NCI-H82 treated with DMSO at 0.1 percent for 48 hours (cell line): ENCODE results near the gene TGFB2.
A peak's percentile ranks its signal among the peaks of the same experiment; 100 is the strongest.
"Not testable (repeated sequence)": the region's sequence is repeated elsewhere in the genome, so short reads cannot be mapped to it uniquely, and the experiment has no call there.

Experiments used
- DNase-seq: peaks from one replicate; lab custom pipeline; 2025; ENCODE audit not compliant: unreplicated experiment; lab: John Stamatoyannopoulos, UW

TGFB2 gene

DNA sequence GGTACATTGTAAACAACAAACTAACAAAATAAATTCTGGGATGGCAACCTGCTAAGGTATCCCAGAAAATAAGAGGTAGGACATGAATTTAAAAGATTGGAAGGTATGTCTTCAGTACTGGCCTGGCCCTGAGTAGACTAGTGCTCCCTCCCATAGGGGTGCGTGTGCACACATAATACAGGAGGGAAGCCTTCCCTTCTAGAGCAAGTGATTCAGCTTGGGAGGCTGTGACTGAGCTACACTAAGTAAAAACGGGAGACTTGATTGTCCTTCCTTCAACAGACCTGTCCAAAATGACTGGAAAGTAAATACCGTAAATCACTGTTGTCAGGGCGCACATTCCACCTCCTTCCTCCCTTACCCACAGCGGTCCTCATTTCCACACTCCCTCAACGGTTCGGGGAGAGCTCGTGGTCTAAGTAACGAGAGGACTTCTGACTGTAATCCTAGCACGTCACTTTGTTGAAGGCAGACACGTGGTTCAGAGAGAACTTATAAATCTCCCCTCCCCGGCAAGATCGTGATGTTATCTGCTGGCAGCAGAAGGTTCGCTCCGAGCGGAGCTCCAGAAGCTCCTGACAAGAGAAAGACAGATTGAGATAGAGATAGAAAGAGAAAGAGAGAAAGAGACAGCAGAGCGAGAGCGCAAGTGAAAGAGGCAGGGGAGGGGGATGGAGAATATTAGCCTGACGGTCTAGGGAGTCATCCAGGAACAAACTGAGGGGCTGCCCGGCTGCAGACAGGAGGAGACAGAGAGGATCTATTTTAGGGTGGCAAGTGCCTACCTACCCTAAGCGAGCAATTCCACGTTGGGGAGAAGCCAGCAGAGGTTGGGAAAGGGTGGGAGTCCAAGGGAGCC, at the start of gene TGFB2:
Gene TGFB2, plus strand, starts transcription at position 523 of the 859 bp plus-strand sequence. CDS start 1,366 bp downstream, outside the sequence.
- peak; percentile 56 for DNase-seq

DNA sequence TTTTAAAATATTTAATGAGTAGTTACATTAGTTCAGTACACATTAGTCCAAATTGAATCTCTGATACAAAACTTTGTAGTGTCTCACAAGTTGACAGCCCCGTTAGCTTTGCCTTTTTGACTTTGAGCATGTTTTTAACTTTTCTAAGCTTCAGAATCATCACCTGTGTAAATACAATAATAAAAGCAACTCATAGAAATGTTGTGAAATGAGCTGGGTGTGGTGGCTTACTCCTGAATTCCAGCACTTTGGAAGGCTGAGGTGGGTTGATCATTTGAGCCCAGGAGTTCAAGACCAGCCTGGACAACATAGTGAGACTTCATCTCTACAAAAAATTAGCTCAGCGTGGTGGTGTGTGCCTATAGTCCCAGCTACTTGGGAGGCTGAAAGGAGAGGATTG, 49.0 kb upstream of the TGFB2 start:
- DNase-seq: no peak

DNA sequence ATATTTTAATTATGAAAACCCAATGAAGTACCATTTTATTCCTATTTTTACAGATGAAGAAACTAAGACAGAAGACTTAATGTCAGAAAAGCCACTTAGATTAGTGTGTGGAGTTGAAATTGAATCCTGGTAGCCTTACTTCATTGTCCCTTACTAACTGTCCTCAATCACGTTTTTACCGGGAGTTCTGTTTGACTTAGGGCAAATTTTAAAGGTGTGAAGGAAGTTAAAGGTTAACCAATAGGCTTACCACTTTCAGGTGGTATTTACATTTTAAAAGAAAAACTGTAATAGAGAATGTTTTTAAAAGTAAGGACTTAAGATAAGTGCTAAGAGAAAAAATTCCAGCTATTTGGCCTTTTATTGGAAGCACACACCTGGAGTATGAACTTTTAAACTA, 47.7 kb upstream of the TGFB2 start:
- DNase-seq: no peak

DNA sequence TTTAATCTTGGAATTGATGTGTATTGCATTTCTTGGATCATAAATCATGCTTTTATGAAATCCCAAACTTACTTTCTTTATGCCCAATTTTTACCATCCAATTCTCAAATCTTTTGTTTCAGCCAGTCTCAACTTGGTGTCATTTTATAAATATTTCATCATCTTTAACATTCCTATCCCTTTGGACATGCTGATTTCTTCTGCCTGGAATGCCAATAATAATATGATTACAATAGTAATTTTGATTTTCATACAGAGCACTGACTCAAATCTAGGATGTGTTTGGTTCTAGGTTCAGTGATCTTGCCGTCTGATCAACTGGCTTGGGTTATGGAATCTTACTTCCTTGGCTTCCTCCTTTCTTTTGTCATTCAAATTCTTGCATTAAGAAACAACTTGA, 47.3 kb upstream of the TGFB2 start:
- no peak for DNase-seq

DNA sequence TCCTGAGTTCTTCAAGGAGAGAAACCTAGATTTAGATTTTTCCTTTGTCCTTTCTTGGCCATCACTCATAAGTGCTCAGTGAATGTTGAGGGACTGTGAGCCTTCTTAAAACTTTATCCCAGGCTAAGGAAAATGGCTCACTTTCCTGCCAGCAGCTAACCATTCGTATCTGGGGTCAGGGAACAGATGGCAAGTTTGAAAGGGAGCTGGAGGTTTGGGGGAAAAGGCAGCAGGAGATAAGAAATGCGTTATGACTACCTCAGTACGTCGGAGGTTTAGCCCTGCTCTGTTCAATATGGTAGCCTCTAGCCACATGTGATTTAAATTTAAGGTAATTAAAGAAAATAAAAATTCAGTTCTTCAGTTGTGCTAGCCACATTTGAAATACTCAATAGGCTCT, 46.7 kb upstream of the TGFB2 start:
- no peak for DNase-seq

DNA sequence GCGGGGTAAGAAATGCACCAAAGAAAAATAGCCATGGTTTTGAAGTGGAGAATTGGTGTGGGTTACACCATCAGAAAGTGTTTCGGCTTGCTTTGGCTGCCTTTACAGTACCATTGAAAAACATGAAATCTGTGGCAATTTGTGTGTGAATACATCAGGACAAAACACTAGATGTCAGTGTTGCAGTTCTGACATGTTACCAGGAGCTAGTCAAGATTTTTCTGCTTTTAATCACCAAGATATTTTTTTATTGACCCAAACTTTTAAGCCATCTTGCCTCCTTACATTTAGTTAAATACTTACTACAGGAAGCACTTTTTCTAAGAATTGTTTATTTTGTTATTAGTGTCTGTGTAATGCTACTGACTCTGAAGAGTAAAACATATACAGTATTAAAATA, 45.7 kb upstream of the TGFB2 start:
- DNase-seq: no peak

DNA sequence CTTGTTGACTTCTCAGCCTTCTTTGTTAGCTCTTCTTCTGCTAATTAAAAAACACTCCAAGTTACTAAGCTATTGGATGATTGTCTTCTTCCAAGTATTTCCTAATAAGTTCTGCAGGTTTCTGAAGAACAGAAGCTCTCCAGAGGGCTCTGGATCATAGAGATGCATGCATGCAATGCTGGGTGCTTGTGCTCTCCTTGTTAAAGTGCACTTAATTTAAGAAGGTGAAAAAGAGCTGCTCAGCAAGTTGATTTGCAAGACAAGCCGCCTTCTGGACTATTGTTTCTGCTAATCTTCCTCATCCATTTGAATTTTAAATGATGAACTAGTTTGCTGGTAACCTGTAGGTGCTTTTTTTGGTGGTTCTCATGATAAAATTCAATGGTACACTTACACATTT, 43.9 kb upstream of the TGFB2 start:
- no peak for DNase-seq

DNA sequence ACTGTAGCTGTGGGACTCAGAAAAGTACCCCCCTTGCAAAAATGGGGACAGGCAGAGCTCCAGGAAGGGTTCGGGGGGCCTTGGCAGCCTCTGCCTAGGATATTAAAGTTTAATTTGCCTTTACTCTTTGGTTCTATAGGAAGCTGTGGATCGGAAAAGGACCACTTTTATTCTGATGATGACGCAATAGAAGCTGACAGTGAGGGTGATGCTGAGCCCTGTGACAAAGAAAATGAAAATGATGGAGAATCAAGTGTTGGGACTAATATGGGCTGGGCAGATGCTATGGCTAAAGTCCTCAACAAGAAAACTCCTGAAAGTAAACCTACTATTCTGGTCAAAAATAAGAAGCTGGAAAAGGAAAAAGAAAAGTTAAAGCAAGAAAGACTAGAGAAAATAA, 43.0 kb upstream of the TGFB2 start:
- no peak for DNase-seq

DNA sequence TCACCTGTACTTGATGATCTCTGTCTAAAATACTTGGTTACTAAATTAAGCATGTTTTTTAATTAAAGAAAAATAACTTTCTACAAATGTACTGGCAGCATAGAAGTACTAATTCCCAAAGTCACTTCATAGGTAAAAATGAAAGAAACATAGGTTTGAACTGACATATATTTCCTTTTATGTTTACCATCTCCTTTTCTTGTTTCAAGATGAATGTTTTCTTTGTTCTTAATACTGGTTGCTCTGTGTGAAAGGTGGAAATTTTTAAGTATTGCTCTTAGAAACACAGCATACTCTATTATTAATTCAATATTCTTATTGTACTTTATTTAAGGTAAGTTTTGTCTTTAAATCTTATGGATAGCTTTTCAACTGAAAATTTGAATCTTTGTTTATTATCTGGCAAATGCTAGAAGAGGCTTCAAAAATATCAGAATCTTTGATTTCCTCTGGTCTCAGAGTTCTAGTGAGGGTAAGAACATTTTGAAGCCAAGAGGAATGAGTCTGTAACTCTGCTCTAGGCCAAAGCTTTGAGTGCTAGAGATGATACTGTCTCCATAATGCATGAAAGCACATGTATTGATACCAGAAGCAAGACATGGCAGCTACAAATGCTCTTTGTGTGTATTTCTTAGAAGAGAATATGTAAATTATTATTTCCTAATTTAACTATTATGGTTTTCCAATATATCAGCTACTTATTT, 41.8 kb upstream of the TGFB2 start:
- DNase-seq: no peak

DNA sequence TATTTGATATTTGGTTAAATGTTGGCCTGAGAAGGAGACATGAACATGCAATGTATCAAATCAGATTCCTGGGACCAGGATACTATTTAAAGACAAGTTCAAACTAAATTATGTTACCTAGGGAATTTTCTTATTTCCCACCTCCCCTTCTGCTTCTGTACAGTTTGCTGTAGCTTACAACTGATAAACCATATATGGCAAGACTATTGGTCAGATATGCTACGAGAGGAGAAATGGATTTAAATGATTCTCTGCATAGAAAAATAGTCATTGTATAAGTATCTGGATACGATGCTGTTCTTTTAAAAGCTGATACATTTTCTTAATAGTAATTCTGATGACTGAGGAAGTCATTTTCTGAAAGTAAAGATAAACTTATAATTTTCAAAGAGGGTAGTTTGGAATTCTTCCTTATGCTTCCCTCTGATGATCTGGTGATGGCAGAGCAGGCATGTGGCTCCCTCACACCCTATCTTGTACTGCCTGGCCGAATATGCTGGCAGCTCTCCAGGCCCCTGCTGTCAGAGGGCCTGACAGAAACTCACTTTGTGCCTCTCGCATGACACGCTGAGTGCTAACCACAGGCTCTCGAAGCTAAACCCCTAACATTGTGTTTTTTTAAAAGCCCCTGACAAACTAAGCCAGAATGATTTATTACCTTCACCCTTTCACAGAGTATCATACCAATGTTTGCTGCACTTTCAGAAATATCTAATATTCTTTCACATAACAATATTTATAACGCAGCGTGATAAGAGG, 40.7 kb upstream of the TGFB2 start:
- DNase-seq: no peak

DNA sequence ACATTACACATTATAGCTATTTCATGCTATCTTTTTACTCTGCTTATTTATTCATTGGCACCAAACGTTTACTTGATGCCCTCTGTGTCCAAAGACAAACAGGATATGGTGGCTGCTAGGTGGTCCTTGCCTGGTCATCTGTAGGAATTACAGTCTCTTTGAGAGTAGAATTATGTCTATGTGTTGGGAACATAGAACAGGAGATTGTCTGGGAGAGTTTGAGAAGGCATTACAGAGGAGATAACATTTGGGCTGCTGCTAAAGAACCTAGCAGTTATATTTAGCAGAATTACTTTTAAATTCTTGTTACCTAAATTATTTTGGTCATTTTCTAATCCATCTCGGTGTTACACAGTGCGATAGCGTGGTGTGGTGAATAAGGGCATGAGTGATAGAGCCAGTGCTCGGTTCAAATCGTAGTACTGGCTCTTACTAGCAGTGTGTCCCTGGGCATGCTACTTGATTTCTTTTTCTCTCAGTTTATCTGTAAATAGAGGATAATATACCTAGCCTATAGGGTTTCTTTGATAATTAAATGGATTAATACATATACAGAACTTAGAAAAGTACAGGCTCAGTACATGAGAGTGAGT, 39.6 kb upstream of the TGFB2 start:
- DNase-seq: no peak

DNA sequence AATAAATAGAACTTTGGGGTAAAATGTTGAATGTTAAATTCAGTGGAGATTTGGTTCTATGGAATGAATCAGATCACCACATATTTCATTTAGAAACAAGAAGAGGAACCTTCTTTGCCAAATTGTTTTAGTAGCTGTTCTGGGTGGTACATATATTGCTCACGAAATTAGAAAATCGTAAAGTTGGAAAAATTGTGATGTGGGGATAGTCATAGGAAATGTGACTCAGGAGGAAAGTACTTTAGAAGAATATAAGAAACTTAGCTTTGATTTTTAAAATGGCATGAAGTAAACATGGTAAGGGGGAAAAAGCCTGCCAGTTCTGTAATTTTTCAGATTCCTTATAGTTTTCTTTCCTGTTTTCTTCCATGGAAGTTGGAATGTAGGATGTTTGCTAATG, 32.6 kb upstream of the TGFB2 start:
- no peak for DNase-seq

DNA sequence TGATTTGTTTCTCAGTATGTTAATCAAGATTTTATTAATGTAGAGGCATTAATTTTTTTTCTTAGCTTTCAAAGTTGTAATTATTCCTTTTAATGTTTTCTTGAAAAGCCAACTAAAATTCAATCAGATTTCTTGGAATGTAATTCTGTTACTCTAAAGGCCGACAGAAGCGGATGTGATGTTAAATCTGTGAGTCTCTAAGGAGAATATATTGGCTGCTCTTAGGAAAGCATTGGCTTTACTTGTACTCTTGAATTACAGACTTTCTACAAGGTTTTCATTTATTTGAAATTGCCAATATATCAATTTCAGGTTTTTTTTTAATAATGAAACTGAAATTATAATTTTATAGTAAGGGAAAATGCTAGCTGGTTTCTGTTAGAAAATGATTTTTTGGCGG, 30.8 kb upstream of the TGFB2 start:
- no peak for DNase-seq

DNA sequence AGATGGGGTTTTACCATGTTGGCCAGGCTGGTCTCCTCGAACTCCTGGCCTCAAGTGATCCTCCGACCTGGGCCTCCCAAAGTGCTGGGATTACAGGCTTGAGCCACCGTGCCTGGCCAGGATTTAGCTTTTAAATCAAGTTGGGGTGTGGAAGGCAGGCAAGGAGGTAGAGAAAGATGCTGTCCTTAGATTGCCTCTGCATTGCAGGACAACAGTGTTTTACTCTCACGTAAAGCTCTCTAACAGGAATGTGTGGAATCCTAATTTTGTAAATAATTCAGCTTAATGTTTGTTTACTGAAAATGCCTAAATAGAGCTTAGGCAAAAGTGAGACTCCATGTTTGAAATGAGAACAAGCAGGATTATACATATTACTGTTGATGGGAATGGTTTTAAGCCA, 29.5 kb upstream of the TGFB2 start:
- DNase-seq: no peak

DNA sequence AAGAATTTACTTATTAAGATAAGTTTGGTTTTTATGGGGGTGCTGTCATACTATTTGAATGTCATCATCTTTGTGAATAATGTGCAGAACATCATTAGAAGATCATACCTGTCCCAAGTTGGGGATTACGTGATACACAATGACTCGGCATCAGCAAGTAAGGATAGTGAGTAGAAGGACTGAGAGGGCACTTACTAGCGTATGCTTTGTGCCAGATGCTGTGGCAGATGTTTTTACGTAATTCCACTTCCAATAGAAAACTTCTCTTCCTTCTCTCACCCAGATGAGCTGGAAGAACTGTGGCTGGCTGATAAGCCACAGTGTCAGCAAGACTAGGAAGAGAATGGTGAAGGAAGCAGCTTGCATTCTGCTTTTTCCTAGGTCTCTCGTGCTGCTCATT, 28.1 kb upstream of the TGFB2 start:
- no peak for DNase-seq

DNA sequence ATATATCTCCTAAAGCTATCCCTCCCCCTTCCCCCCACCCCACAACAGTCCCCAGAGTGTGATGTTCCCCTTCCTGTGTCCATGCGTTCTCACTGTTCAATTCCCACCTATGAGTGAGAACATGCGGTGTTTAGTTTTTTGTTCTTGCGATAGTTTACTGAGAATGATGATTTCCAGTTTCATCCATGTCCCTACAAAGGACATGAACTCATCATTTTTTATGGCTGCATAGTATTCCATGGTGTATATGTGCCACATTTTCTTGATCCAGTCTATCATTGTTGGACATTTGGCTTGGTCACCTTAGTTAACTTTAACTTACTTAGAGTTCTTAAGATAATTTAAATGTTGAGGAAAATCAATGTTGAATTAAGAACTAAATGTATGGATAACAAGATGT, 25.0 kb upstream of the TGFB2 start:
- not testable (repeated sequence) for DNase-seq

DNA sequence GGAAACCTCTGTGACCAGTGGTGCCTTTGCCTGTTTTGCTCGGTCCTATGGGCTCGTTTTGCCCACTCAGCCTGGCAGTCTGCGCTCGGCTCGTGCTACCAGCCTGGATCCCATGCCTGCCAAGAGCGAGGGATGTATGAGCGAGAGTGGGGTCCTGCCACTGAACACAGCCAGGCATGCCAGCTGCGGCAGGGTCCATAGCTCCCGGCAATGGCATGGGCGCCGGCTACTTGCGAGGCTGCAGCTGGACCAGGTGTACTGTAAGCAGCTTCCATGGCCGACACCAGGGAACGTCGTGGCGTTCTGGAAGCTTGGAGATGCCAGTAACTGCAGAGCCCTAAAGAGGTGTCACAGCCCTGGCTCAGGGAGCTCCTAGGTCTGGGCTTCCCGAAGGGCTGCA, 22.4 kb upstream of the TGFB2 start:
- DNase-seq: no peak

DNA sequence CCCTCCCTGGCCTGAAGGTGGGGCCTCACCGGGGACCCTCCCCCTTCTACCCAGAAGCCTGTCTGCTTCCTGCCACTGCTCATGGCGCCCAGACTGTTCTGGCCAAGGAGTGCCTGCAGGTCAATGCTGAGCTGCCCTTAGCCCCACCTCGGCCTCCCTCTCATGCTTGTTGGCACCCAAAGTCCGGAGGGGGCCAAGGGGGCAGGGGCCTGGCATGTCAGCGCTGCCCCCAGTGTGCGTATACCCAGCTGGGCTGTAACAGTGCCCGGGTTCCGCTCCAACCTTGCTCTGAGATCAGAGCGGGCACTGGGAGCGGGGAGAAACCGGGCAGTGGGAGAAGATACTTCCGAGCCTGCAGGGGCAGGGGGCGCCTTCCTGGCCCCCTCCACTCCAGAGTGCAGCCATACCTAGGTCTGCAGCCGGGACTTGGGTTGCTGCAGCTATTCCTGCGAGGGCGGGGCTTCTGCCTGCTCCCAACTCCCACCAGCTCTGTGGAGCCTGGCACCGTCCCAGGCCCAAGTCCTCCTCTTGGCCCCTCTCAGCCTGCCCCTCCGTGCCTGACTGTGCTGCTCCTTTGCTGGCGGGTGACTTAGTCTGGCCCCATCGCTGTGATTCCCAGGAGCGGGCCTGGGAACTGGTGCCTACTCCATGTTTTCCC, 21.4 kb upstream of the TGFB2 start:
- DNase-seq: no peak

DNA sequence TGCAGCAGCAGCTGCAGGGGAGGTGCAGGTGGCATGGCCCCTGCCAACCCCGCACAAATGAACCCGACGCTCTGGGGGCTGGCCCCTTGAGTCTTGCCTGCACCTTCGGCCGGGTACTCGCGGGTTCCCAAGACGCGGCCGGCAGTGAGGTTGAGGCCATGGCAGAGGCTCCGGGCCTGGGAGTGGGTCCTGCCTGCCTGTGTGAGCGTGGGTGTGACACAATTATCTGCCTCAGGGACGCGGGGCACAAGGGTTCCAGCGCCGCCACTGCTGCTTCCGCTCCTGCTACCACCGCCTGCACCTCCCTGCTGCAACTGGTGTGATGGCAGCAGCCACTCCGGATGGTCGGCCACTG, 20.9 kb upstream of the TGFB2 start:
- DNase-seq: no peak

DNA sequence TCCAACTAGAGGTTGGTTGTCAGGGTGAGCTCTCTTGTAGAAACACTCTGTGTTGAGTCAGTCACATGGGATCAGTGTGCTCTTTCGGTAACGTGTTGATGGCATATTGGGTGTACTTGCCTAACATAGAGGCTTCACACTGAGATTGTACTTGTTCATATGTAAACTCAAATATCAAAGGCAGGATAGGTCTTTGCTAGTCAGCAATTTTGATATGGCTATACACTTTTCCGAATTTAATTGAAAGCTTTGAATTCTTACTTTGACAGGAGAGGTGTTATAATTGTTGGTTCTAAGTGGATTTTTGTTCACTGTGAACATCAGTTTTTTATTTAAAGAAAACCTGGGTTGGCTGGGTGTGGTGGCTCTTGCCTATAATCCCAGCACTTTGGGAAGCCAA, 16.4 kb upstream of the TGFB2 start:
- no peak for DNase-seq

DNA sequence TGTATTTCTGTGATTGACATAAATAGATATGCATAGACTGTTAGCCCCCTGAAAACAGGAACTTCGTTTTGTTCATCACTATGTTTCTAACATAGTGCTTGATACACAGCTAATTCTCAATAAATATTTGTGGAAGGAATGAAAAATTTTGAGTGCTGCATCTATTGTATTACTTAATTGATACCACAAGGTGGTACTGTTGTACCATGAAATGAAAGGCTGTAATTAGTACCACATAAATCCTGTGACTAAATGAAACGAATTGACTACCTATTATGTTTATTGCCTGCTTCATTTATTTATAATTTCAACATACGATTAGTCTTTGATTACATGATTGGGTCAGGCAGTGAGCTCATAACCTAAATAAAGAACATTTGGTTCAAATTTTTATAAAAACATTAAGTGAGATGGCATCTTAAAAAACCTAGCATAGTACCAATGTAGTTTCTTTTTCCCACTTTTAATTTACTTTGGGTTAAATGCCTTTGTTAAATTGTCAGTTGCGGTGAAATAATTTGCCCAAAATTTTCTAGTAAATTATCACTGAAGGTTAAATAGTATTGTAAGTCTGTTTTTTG, 15.0 kb upstream of the TGFB2 start:
- peak; percentile 14 for DNase-seq
